Activated naive CD8-positive, alpha-beta T cell treated with anti-CD3 and anti-CD28 coated beads, Interleukin-2, amount 50 U/mL, for 24 hours (primary cell): Measurements from ENCODE around the gene NR5A1.

Experiments
- ATAC-seq: fragments of 150-1000 bp; cut with Tn5 transposase; one replicate; pipeline ENCODE4 v1.10.0; 2021
- DNase-seq: peaks from one replicate; pipeline ENCODE4 v3.0.0; 2021
- H3K27ac Mint-ChIP-seq: one replicate; pipeline ENCODE4 v1.8.0; 2021; ENCODE audit warnings: mild to moderate bottlenecking, mixed read lengths
- H3K27me3 Mint-ChIP-seq: one replicate; pipeline ENCODE4 v1.8.0; 2021; ENCODE audit warnings: mixed read lengths
- H3K36me3 Mint-ChIP-seq: one replicate; pipeline ENCODE4 v1.8.0; 2021; ENCODE audit warnings: low read depth, mixed read lengths
- H3K4me1 Mint-ChIP-seq: one replicate; pipeline ENCODE4 v1.8.0; 2021; ENCODE audit warnings: mixed read lengths
- H3K4me3 Mint-ChIP-seq: one replicate; pipeline ENCODE4 v1.8.0; 2021; ENCODE audit warnings: mild to moderate bottlenecking, moderate library complexity, mixed read lengths
- H3K9me3 Mint-ChIP-seq: one replicate; pipeline ENCODE4 v1.8.0; 2021; ENCODE audit warnings: mixed read lengths

NR5A1 gene

GRCh38 chr9:124443625-124444024 is 63.6 kb downstream of the NR5A1 start:
- Mint-ChIP-seq H3K36me3 (peaks cover 2% of the 10 kb centered on the region), H3K9me3 (no peaks in the 10 kb centered on the region), H3K27me3 (peaks cover 26% of the 10 kb centered on the region), H3K4me1 (no peaks in the 10 kb centered on the region), H3K4me3 (no peak overlapping the region), H3K27ac (no peak overlapping the region)
- ATAC-seq = no peak
- DNase-seq = no peak

- no peak for ATAC-seq
- Mint-ChIP-seq H3K36me3 (peaks cover 2% of the 10 kb centered on the region), H3K4me1 (no peaks in the 10 kb centered on the region), H3K27ac (no peak overlapping the region), H3K4me3 (no peak overlapping the region), H3K27me3 (peaks cover 26% of the 10 kb centered on the region), H3K9me3 (no peaks in the 10 kb centered on the region)
- no peak for DNase-seq
These were observed 64.4 kb downstream of the NR5A1 start for GRCh38 chr9:124442826-124443225.

- no peak overlapping the region for H3K27ac Mint-ChIP-seq
- H3K36me3 Mint-ChIP-seq = peaks cover 2% of the 10 kb centered on the region
- H3K4me1 Mint-ChIP-seq = no peaks in the 10 kb centered on the region
- ATAC-seq = no peak
- H3K9me3 Mint-ChIP-seq = no peaks in the 10 kb centered on the region
- peaks cover 26% of the 10 kb centered on the region for H3K27me3 Mint-ChIP-seq
- H3K4me3 Mint-ChIP-seq = no peak overlapping the region
- DNase-seq = no peak
These were observed 64.8 kb downstream of the NR5A1 start for GRCh38 chr9:124442379-124442778.

GRCh38 chr9:124441291-124441690 is 65.9 kb downstream of the NR5A1 start:
- Mint-ChIP-seq H3K4me1 (no peaks in the 10 kb centered on the region), H3K27ac (no peak overlapping the region), H3K27me3 (peaks cover 26% of the 10 kb centered on the region), H3K36me3 (peaks cover 2% of the 10 kb centered on the region), H3K9me3 (no peaks in the 10 kb centered on the region), H3K4me3 (no peak overlapping the region)
- DNase-seq = no peak
- ATAC-seq = no peak

GRCh38 chr9:124440786-124441185 is 66.4 kb downstream of the NR5A1 start:
- ATAC-seq (no peak), DNase-seq (no peak)
- Mint-ChIP-seq H3K27ac (no peak overlapping the region), H3K4me3 (no peak overlapping the region), H3K36me3 (peaks cover 2% of the 10 kb centered on the region), H3K27me3 (peaks cover 26% of the 10 kb centered on the region), H3K4me1 (no peaks in the 10 kb centered on the region), H3K9me3 (no peaks in the 10 kb centered on the region)

- DNase-seq (no peak), ATAC-seq (no peak)
- Mint-ChIP-seq H3K27ac (no peak overlapping the region), H3K4me1 (no peaks in the 10 kb centered on the region), H3K27me3 (peaks cover 26% of the 10 kb centered on the region), H3K4me3 (no peak overlapping the region), H3K36me3 (peaks cover 2% of the 10 kb centered on the region), H3K9me3 (no peaks in the 10 kb centered on the region)
These were observed 67.4 kb downstream of the NR5A1 start for GRCh38 chr9:124439686-124440243.

GRCh38 chr9:124439086-124439485 is 68.1 kb downstream of the NR5A1 start:
- Mint-ChIP-seq H3K36me3 (peaks cover 2% of the 10 kb centered on the region), H3K27me3 (peaks cover 25% of the 10 kb centered on the region), H3K4me3 (no peak overlapping the region), H3K9me3 (no peaks in the 10 kb centered on the region), H3K27ac (no peak overlapping the region), H3K4me1 (no peaks in the 10 kb centered on the region)
- DNase-seq = no peak
- no peak for ATAC-seq

GRCh38 chr9:124438091-124438490 is 69.1 kb downstream of the NR5A1 start:
- DNase-seq = no peak
- no peak for ATAC-seq
- peaks cover 20% of the 10 kb centered on the region for H3K27me3 Mint-ChIP-seq
- H3K36me3 Mint-ChIP-seq = peaks cover 2% of the 10 kb centered on the region
- H3K4me1 Mint-ChIP-seq = no peaks in the 10 kb centered on the region
- no peak overlapping the region for H3K4me3 Mint-ChIP-seq
- H3K9me3 Mint-ChIP-seq = no peaks in the 10 kb centered on the region
- H3K27ac Mint-ChIP-seq = no peak overlapping the region

- peaks cover 18% of the 10 kb centered on the region for H3K27me3 Mint-ChIP-seq
- H3K4me3 Mint-ChIP-seq = no peak overlapping the region
- H3K27ac Mint-ChIP-seq = no peak overlapping the region
- no peak for DNase-seq
- H3K9me3 Mint-ChIP-seq = no peaks in the 10 kb centered on the region
- H3K36me3 Mint-ChIP-seq = peaks cover 2% of the 10 kb centered on the region
- no peaks in the 10 kb centered on the region for H3K4me1 Mint-ChIP-seq
- no peak for ATAC-seq
These were observed 70.1 kb downstream of the NR5A1 start for GRCh38 chr9:124437086-124437485.

- ATAC-seq (no peak), DNase-seq (no peak)
- peaks cover 2% of the 10 kb centered on the region for H3K36me3 Mint-ChIP-seq
- H3K4me3 Mint-ChIP-seq = no peak overlapping the region
- H3K27me3 Mint-ChIP-seq = peaks cover 12% of the 10 kb centered on the region
- no peaks in the 10 kb centered on the region for H3K4me1 Mint-ChIP-seq
- H3K27ac Mint-ChIP-seq = no peak overlapping the region
- H3K9me3 Mint-ChIP-seq = no peaks in the 10 kb centered on the region
These were observed 70.9 kb downstream of the NR5A1 start for GRCh38 chr9:124436320-124436719.
